Activated CD8-positive, alpha-beta memory T cell treated with anti-CD3 and anti-CD28 coated beads, Interleukin-2, amount 50 U/mL, for 4 hours (primary cell): ENCODE results near the gene GABBR2.

Experiments
- DNase-seq: peaks from one replicate; pipeline ENCODE4 v3.0.0-alpha.2; 2020

The GABBR2 gene

DNA sequence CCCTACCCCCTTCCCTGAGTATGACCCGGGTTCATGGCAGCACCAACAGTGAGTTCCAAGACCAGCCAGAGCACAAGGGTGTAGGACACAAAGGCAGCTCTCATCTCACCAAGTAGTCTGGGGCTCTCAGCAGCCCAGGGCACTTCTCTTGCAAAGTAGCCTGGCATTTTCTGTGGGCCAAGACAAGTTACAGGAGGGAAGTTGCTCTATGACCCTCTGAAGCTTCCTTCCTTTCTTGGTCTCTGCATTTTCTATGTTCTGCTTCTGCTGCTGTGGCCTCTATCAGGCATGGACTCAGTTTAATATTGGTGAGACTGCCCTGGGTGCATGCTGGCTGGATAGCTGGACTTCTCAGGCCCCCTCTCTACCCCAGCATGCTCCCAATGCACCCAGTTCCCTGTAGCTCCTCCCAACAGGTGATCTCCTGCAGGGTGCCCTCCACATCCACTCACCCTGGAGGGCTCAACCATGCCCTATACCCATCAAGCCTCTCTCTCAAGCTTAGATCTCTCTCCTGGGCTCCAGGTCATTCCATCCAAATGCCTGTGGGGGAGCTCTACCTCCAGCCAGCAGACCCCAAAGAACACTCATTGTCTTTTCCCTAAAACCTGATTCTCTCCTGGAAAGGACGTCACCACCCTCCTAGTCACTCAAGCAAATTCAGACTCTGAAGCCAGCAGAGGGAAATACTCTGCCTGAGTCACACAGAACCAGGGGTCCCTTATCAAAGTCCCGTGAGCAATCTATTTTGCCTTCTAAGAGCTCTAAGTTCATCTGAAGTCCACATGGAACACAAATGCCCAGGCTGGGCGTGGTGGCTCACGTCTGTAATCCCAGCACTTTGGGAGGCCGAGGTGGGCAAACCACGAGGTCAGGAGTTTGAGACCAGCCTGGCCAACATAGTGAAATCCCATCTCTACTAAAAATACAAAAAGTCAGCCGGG, 467.1 kb downstream of the GABBR2 start:
- no peak for DNase-seq

DNA sequence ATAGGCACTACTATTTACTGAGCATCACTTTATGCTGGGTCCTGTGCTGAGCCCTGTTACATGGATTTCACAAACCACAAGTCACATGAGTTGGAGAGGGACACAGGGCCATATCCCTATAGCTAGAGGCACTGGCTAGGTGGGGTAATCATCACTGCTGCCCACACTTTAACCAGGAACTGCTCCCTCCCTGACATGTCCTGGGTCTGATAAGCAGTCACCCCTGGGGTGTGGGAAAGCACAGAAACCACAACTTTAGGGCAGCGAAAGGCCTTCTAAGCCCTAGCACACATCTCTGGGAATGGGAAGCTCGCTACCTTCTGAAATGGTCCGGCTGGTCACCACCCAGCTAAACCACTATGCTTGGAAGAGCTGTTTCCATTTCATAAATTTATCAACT, 468.3 kb downstream of the GABBR2 start:
- DNase-seq: no peak
